T1000 (cell line): ENCODE measurements around the gene RAB40C.

Source experiments
- DNase-seq: peaks from one replicate; lab custom pipeline; 2025; ENCODE audit warnings: mixed read lengths; lab: John Stamatoyannopoulos, UW

Gene RAB40C

GRCh38 chr16:616733-617586 is 27.1 kb downstream of the RAB40C start:
- DNase-seq: no peak

- no peak for DNase-seq
These were observed 28.0 kb downstream of the RAB40C start for GRCh38 chr16:617855-618254.

GRCh38 chr16:619476-620100 is 29.7 kb downstream of the RAB40C start:
- no peak for DNase-seq

GRCh38 chr16:620700-621525 is 31.0 kb downstream of the RAB40C start:
- no peak for DNase-seq

GRCh38 chr16:621526-622105 is 31.8 kb downstream of the RAB40C start:
- DNase-seq: no peak

GRCh38 chr16:622920-623280 is 33.0 kb downstream of the RAB40C start:
- DNase-seq: no peak

GRCh38 chr16:624526-625070 is 34.7 kb downstream of the RAB40C start:
- no peak for DNase-seq

- DNase-seq: no peak
These were observed 35.5 kb downstream of the RAB40C start for GRCh38 chr16:625117-625976.

- DNase-seq: no peak
These were observed 36.3 kb downstream of the RAB40C start for GRCh38 chr16:625977-626765.

- DNase-seq: peak; percentile 91
These were observed 37.1 kb downstream of the RAB40C start for GRCh38 chr16:626787-627453.

- no peak for DNase-seq
These were observed 37.8 kb downstream of the RAB40C start for GRCh38 chr16:627454-628239.

GRCh38 chr16:628321-629061 is 38.6 kb downstream of the RAB40C start:
- DNase-seq: no peak

GRCh38 chr16:629185-629832 is 39.4 kb downstream of the RAB40C start:
- DNase-seq: no peak

GRCh38 chr16:629833-630248 is 40.0 kb downstream of the RAB40C start:
- no peak for DNase-seq

- no peak for DNase-seq
These were observed 40.5 kb downstream of the RAB40C start for GRCh38 chr16:630249-630814.

GRCh38 chr16:630815-631405 is 41.0 kb downstream of the RAB40C start, which contains the start of gene WFIKKN1:
Gene WFIKKN1, plus strand, starts transcription at chr16:630985. Its CDS starts 269 bp downstream, at chr16:631254.
- no peak for DNase-seq
